Brain microvascular endothelial cell (primary cell): ENCODE measurements around the gene PACRG.

ENCODE experiments used
- DNase-seq: peaks from one replicate; pipeline ENCODE4 v3.0.0-alpha.2; 2020
- H3K27ac ChIP-seq: fragments of 250-450 bp; sonication (Bioruptor Pico); 2 replicates; pipeline ENCODE4 v1.5.1; 2020; ENCODE audit warnings: mild to moderate bottlenecking, moderate library complexity
- H3K27me3 ChIP-seq: fragments of 250-450 bp; sonication (Bioruptor Pico); replicated peaks from 2 replicates; pipeline ENCODE4 v1.5.1; 2020; ENCODE audit warnings: mild to moderate bottlenecking
- H3K36me3 ChIP-seq: fragments of 250-450 bp; sonication (Bioruptor Pico); replicated peaks from 2 replicates; pipeline ENCODE4 v1.5.1; 2020; ENCODE audit warnings: mild to moderate bottlenecking
- H3K4me3 ChIP-seq: 2 replicates; pipeline ENCODE4 v1.5.1; 2011; ENCODE audit warnings: low read depth, mild to moderate bottlenecking, control low read depth, low read length, moderate library complexity
- CTCF ChIP-seq: IDR thresholded peaks from 2 replicates; pipeline ENCODE4 v1.5.1; 2011; ENCODE audit warnings: low read depth, mild to moderate bottlenecking, moderate library complexity, low read length, control low read depth, inconsistent platforms; ENCODE audit errors: missing control alignments
- in situ Hi-C: cut with HindIII; loops from 2 replicates; pipeline ENCODE4 v1.10.0; 2017; ENCODE audit warnings: low sequenced_read_pairs, low pct_ligation_motif_present

The PACRG gene

GRCh38 chr6:163148451-163149278 is 420.9 kb downstream of the PACRG start:
- TF ChIP-seq CTCF: no peak
- in situ Hi-C loops: no loop called here
- Histone ChIP-seq H3K27ac (no peak overlapping the region), H3K4me3 (no peak overlapping the region), H3K27me3 (no peaks in the 10 kb centered on the region), H3K36me3 (no peaks in the 10 kb centered on the region)
- DNase-seq: no peak

GRCh38 chr6:163149279-163149848 is 421.6 kb downstream of the PACRG start:
- Histone ChIP-seq H3K36me3 (no peaks in the 10 kb centered on the region), H3K4me3 (no peak overlapping the region), H3K27ac (no peak overlapping the region), H3K27me3 (no peaks in the 10 kb centered on the region)
- in situ Hi-C loops: no loop called here
- no peak for TF ChIP-seq CTCF
- no peak for DNase-seq

- H3K36me3 ChIP-seq: no peaks in the 10 kb centered on the region
- H3K27ac ChIP-seq: no peak overlapping the region
- TF ChIP-seq CTCF: no peak
- H3K4me3 ChIP-seq: no peak overlapping the region
- H3K27me3 ChIP-seq: no peaks in the 10 kb centered on the region
- DNase-seq: peak; percentile 1
- in situ Hi-C loops: no loop called here
These were observed 423.4 kb downstream of the PACRG start for GRCh38 chr6:163151212-163151611.

- no peak overlapping the region for H3K27ac ChIP-seq
- TF ChIP-seq CTCF: no peak
- no peak for DNase-seq
- H3K27me3 ChIP-seq: no peaks in the 10 kb centered on the region
- H3K36me3 ChIP-seq: no peaks in the 10 kb centered on the region
- no peak overlapping the region for H3K4me3 ChIP-seq
- in situ Hi-C loops: no loop called here
These were observed 424.9 kb downstream of the PACRG start for GRCh38 chr6:163152701-163153100.

- Histone ChIP-seq H3K36me3 (no peaks in the 10 kb centered on the region), H3K4me3 (no peak overlapping the region), H3K27me3 (no peaks in the 10 kb centered on the region), H3K27ac (no peak overlapping the region)
- no peak for TF ChIP-seq CTCF
- DNase-seq: no peak
- in situ Hi-C loops: no loop called here
These were observed 431.3 kb downstream of the PACRG start for GRCh38 chr6:163159110-163159509.

- Histone ChIP-seq H3K27me3 (no peaks in the 10 kb centered on the region), H3K4me3 (no peak overlapping the region), H3K27ac (no peak overlapping the region), H3K36me3 (no peaks in the 10 kb centered on the region)
- TF ChIP-seq CTCF: no peak
- DNase-seq: no peak
- in situ Hi-C loops: no loop called here
These were observed 431.9 kb downstream of the PACRG start for GRCh38 chr6:163159689-163160088.
